Bronchial epithelial cell (primary cell): ENCODE results near the gene TMEM255B. TPM values are rescaled to one million over a fixed set of nuclear protein-coding genes. Genes with fewer than 3 reads are reported as not detected.
A peak's percentile ranks its signal among the peaks of the same experiment; 100 is the strongest.

ENCODE experiments used
- DNase-seq: peaks from one replicate; pipeline ENCODE4 v3.0.0-alpha.2; 2010; ENCODE audit warnings: low read depth
- FAIRE-seq: peaks from 2 replicates; lab custom pipeline; 2011; peaks lifted over from hg19 to GRCh38; lab: Jason Lieb, UNC
- H3K27me3 ChIP-seq: 2 replicates; pipeline ENCODE4 v1.5.1; 2011; ENCODE audit warnings: low read length; ENCODE audit not compliant: control insufficient read depth, insufficient read depth
- H3K36me3 ChIP-seq: 2 replicates; pipeline ENCODE4 v1.5.1; 2011; ENCODE audit warnings: low read length; ENCODE audit not compliant: control insufficient read depth, insufficient read depth
- H3K4me3 ChIP-seq: 2 replicates; pipeline ENCODE4 v1.5.1; 2011; ENCODE audit warnings: mild to moderate bottlenecking, low read depth, low read length, control low read depth
- total RNA-seq: library from RNA; depleted of rRNA; stranded (reverse); fragments of >200 nt; gene quantifications from 2 replicates; pipeline ENCODE4 v1.2.1, GENCODE V29; 2014
- TF ChIP-seq, protein P1 (sequence below): IDR thresholded peaks from 2 replicates; pipeline ENCODE4 v1.5.1; 2011; ENCODE audit warnings: mild to moderate bottlenecking, moderate library complexity, low read length, control low read depth, inconsistent platforms; ENCODE audit not compliant: insufficient read depth, severe bottlenecking

TMEM255B gene
- total RNA-seq, 1 donor from 2014 or later, result 5.3 TPM

DNA sequence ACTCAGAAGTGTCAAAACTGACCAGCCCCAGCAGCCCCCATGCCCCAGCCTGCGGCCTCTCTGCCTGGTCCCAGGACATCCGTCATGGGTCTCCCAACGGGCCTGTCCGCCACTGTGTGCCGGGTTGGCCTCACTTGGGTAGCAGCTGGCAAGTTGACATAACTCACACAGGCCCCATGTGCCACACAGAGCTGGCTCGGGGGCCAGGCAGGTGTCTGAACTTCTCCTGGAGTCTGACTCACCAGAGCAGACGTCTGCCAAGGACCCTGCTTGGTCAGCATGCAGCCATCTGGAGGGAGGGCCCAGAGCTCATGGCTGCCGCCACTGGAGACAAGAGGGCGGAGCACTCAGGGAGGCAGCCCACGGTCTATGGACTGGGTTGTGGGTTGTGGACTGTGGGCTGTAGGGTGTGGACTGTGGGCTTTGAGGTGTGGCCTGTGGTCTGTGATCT is 32.0 kb upstream of the TMEM255B start:
- DNase-seq (peak; percentile 23), FAIRE-seq (no peak)
- H3K4me3 ChIP-seq, result no peak overlapping the region
- H3K27me3 ChIP-seq, result no peaks in the 10 kb centered on the region
- TF ChIP-seq, protein P1, sequence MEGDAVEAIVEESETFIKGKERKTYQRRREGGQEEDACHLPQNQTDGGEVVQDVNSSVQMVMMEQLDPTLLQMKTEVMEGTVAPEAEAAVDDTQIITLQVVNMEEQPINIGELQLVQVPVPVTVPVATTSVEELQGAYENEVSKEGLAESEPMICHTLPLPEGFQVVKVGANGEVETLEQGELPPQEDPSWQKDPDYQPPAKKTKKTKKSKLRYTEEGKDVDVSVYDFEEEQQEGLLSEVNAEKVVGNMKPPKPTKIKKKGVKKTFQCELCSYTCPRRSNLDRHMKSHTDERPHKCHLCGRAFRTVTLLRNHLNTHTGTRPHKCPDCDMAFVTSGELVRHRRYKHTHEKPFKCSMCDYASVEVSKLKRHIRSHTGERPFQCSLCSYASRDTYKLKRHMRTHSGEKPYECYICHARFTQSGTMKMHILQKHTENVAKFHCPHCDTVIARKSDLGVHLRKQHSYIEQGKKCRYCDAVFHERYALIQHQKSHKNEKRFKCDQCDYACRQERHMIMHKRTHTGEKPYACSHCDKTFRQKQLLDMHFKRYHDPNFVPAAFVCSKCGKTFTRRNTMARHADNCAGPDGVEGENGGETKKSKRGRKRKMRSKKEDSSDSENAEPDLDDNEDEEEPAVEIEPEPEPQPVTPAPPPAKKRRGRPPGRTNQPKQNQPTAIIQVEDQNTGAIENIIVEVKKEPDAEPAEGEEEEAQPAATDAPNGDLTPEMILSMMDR, result no peak
- no peaks in the 10 kb centered on the region for H3K36me3 ChIP-seq

DNA sequence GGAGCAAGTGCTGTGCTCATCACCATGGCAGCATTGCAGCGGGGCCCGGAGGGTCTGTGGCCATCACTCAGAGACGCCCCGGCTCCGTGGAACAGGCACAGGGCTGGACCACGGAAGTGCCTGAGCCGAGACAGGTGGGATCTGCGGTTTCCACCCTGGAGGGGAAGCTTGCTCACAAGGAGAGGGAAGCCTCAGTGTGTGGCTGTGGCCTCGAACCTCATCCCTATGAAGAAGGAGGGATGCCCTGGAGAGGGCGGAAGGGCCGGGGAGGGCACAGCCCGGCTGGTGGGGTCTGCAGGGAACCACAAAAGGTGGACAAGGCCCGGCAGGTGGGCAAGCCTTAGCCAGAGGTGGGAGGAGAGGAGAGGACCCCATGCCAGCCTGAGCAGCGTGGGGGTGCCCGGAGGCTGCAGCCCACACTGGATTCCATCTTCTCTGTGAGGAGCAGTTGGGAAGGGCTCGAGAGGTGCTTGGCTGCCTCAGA is 30.4 kb upstream of the TMEM255B start:
- Histone ChIP-seq H3K27me3 (no peaks in the 10 kb centered on the region), H3K4me3 (no peak overlapping the region)

DNA sequence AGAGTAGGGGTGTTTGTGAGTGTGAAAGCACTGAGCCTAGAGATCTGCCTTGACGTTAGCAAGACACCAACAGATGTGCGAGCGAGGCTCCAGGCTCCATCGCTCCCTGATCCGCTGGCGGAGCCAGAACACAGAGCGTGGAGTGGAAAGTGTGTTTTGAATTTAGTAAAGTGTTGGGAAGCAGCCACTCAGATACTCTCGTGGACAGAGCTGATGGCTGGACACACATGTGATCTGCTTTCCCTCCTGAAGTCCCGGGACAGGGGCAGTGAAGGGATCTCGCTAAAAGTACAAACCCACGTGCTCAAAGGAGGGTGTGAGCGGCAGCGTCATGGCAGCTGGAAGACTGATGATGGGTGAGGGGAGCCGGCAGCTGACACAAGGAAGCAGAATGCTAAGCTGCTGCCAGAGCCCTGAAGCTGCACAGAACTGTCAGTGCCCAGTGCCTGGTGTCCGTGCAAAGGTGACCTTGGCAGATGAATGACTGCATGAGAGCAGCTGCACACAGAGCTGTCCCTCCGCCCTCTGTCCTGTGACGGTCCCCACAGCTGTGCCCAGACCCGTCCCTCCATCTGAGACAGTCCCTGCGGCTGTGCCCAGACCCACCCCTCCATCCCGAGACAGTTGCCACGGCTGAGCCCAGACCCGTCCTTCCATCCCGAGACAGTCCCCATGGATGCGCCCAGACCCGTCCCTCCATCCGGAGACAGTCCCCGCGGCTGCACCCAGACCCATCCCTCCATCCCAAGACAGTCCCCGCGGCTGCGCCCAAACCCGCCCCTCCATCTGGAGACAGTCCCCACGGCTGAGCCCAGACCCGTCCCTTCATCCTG is 29.6 kb upstream of the TMEM255B start:
- Histone ChIP-seq H3K27me3 (no peaks in the 10 kb centered on the region), H3K36me3 (no peaks in the 10 kb centered on the region), H3K4me3 (no peak overlapping the region)
- TF ChIP-seq, protein P1, result no peak
- FAIRE-seq (no peak), DNase-seq (no peak)

More for the DNA sequence above, 30.4 kb upstream of the TMEM255B start:
- FAIRE-seq (no peak), DNase-seq (no peak)
- TF ChIP-seq, protein P1, result no peak
- no peaks in the 10 kb centered on the region for H3K36me3 ChIP-seq

DNA sequence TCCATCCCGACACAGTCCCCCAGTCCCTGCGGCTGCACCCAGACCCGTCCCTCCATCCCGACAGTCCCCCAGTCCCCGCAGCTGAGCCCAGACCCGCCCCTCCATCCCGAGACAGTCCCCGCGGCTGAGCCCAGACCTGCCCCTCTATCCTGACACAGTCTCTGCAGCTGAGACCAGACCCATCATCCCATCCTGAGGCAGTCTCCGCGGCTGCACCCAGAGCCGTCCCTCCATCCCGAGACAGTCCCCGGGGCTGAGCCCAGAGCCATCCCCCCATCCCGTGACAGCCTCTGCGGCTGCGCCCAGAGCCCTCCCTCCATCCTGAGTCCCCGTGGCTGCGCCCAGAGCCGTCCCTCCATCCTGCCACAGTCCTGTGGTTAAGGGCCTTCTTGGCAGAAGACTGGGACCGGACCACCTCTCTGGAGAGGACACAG is 28.8 kb upstream of the TMEM255B start:
- Histone ChIP-seq H3K4me3 (no peak overlapping the region), H3K36me3 (no peaks in the 10 kb centered on the region), H3K27me3 (no peaks in the 10 kb centered on the region)
- FAIRE-seq (no peak), DNase-seq (no peak)
- TF ChIP-seq, protein P1, result no peak

DNA sequence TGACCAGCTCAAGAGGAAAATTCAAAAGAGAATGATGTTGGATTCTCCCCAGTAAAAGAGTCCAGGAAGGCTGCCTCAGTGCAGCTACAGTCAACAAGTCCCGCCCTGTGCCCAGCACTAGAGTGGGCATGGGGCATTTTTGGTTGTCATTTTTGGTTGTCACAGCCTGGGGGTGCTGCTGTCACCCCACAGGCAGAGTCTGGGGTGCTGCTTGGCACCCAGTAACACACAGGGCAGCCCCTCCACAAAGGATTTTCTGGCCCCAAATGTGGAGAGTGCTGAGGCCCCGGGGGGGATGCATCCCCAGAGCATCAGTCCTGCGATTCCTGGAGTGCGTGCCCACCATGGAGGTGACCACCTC is 28.2 kb upstream of the TMEM255B start:
- no peaks in the 10 kb centered on the region for H3K27me3 ChIP-seq
- FAIRE-seq, result no peak
- no peak overlapping the region for H3K4me3 ChIP-seq
- TF ChIP-seq, protein P1, result no peak
- no peaks in the 10 kb centered on the region for H3K36me3 ChIP-seq
- no peak for DNase-seq
